Natural killer cell (primary cell): ENCODE results near the gene HS6ST2. TPM values are rescaled to one million over a fixed set of nuclear protein-coding genes. Genes with fewer than 3 reads are reported as not detected.

Source experiments
- ATAC-seq, 3 donors: fragments of 150-1000 bp in 2 of 3; fragments of 200-7000 bp in 1 of 3; cut with Tn5 transposase; 1 replicate in 1 of 3; 2 replicates in 2 of 3; pipeline ENCODE4 v1.10.0; 2021; ENCODE audit warnings: mild to moderate bottlenecking in 2 of 3, moderate library complexity in 2 of 3
- DNase-seq, 2 donors: peaks; one replicate each; pipeline versions ENCODE4 v3.0.0 to v3.0.0-alpha.2; 2013 to 2021; ENCODE audit warnings: mixed read lengths in 1 of 2
- H3K27ac ChIP-seq: one replicate; pipeline ENCODE4 v1.5.1; 2013; ENCODE audit warnings: mild to moderate bottlenecking, low read length
- H3K27me3 ChIP-seq: one replicate; pipeline ENCODE4 v1.6.1; 2013; ENCODE audit warnings: low read length; ENCODE audit not compliant: control insufficient read depth, insufficient read depth
- H3K36me3 ChIP-seq: one replicate; pipeline ENCODE4 v1.6.1; 2013; ENCODE audit warnings: low read length; ENCODE audit not compliant: control insufficient read depth, insufficient read depth
- H3K4me1 ChIP-seq: one replicate; pipeline ENCODE4 v1.6.1; 2013; ENCODE audit warnings: low read length; ENCODE audit not compliant: control insufficient read depth, insufficient read depth
- H3K4me3 ChIP-seq: one replicate; pipeline ENCODE4 v1.5.1; 2013; ENCODE audit warnings: low read length
- H3K9me3 ChIP-seq: one replicate; pipeline ENCODE4 v1.6.1; 2013; ENCODE audit warnings: low read length; ENCODE audit not compliant: control insufficient read depth, insufficient read depth
- H3K27ac Mint-ChIP-seq, 2 donors: one replicate each; pipeline ENCODE4 v1.8.0; 2022; ENCODE audit warnings: mild to moderate bottlenecking in 2 of 2, mixed read lengths in 2 of 2, moderate library complexity in 1 of 2
- H3K27me3 Mint-ChIP-seq, 2 donors: one replicate each; pipeline ENCODE4 v1.8.0; 2022; ENCODE audit warnings: low read depth in 2 of 2, mixed read lengths in 2 of 2
- H3K36me3 Mint-ChIP-seq: one replicate; pipeline ENCODE4 v1.8.0; 2022; ENCODE audit warnings: mixed read lengths
- H3K4me1 Mint-ChIP-seq, 2 donors: one replicate each; pipeline ENCODE4 v1.8.0; 2022; ENCODE audit warnings: mixed read lengths in 2 of 2
- H3K4me3 Mint-ChIP-seq: one replicate; pipeline ENCODE4 v1.8.0; 2022; ENCODE audit warnings: mild to moderate bottlenecking, moderate library complexity, mixed read lengths
- H3K9me3 Mint-ChIP-seq, 2 donors: one replicate each; pipeline ENCODE4 v1.8.0; 2022; ENCODE audit warnings: mixed read lengths in 2 of 2
- CTCF ChIP-seq: fragments of 200-600 bp; IDR thresholded peaks from one replicate; pipeline ENCODE4 v1.8.0; 2022; ENCODE audit warnings: antibody characterized with exemption
- WGBS: methylation state at CpG from one replicate; pipeline ENCODE4 v1.1.7; 2013; ENCODE audit warnings: missing lambda C conversion rate; ENCODE audit not compliant: insufficient coverage; 5-methylcytosine and 5-hydroxymethylcytosine counted together
- intact Hi-C: fragments of 100-400 bp; cut with micrococcal nuclease; formaldehyde crosslinking; loops from one replicate; pipeline ENCODE4 v1.14.2; 2022
- total RNA-seq, 4 donors: library from RNA; stranded (reverse); fragments of 120-200 nt in 1 of 4; gene quantifications; one replicate each; pipeline versions ENCODE4 v1.2.3 to v1.2.4, GENCODE V29; 2013 to 2022

Gene HS6ST2
- total RNA-seq, 3 donors from 2014 or later (not counting 1 experiment from before 2014, with no cell fraction given): not detected

- no peak overlapping the region for H3K4me3 ChIP-seq
- intact Hi-C loops: no loop called here
- DNase-seq (no peak), ATAC-seq (no peak)
- Mint-ChIP-seq H3K9me3 (no peaks in the 10 kb centered on the region), H3K4me3 (no peak overlapping the region), H3K27me3 (peaks cover 5 to 49% of the 10 kb centered on the region in 2 donors), H3K4me1 (no peaks in the 10 kb centered on the region), H3K27ac (no peak overlapping the region), H3K36me3 (no peaks in the 10 kb centered on the region)
- no peaks in the 10 kb centered on the region for H3K9me3 ChIP-seq
- H3K4me1 ChIP-seq: no peaks in the 10 kb centered on the region
- no peak overlapping the region for H3K27ac ChIP-seq
- H3K27me3 ChIP-seq: no peaks in the 10 kb centered on the region
- H3K36me3 ChIP-seq: no peaks in the 10 kb centered on the region
- no CpG with 5 or more reads among the region's 3 CpGs for WGBS
- TF ChIP-seq CTCF: no peak
Observed at GRCh38 chrX:132664273-132664672, 294.2 kb downstream of the HS6ST2 start.

DNA sequence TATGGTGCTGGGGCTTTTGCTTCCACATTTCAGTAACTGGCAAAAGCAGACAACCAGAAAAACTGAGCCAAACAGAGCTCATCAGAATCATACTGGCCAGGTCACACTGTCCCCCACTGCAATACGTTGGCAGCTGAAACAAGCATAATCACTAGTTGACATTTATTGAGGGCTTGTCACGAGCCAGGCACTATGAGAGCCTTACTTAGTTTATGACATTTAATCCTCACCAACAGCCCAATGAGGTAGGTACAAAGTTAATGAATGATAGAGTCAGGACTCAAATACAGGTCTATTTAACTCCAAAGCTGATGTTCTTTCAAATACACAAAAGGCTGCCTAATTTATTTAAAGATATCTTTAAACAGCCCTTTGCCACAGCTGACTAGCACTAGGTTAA lies 295.6 kb downstream of the HS6ST2 start:
- Mint-ChIP-seq H3K4me1 (no peaks in the 10 kb centered on the region), H3K27ac (no peak overlapping the region), H3K4me3 (no peak overlapping the region), H3K9me3 (no peaks in the 10 kb centered on the region), H3K36me3 (no peaks in the 10 kb centered on the region), H3K27me3 (peaks cover 0 to 41% of the 10 kb centered on the region in 2 donors)
- H3K9me3 ChIP-seq: no peaks in the 10 kb centered on the region
- no peaks in the 10 kb centered on the region for H3K36me3 ChIP-seq
- 100% methylated on average over 1 of the region's 2 CpGs for WGBS
- DNase-seq: no peak
- H3K27ac ChIP-seq: no peak overlapping the region
- no peak overlapping the region for H3K4me3 ChIP-seq
- no peak for TF ChIP-seq CTCF
- no peaks in the 10 kb centered on the region for H3K27me3 ChIP-seq
- intact Hi-C loops: no loop called here
- no peak for ATAC-seq
- no peaks in the 10 kb centered on the region for H3K4me1 ChIP-seq

GRCh38 chrX:132657876-132658275 lies 300.6 kb downstream of the HS6ST2 start:
- Mint-ChIP-seq H3K36me3 (no peaks in the 10 kb centered on the region), H3K4me1 (no peaks in the 10 kb centered on the region), H3K27ac (no peak overlapping the region), H3K4me3 (no peak overlapping the region), H3K27me3 (peaks cover 3 to 29% of the 10 kb centered on the region in 2 donors), H3K9me3 (no peaks in the 10 kb centered on the region)
- no peak for DNase-seq
- intact Hi-C loops: no loop called here
- no peaks in the 10 kb centered on the region for H3K36me3 ChIP-seq
- WGBS: 91% methylated on average over 5 of the region's 5 CpGs
- H3K4me3 ChIP-seq: no peak overlapping the region
- no peaks in the 10 kb centered on the region for H3K9me3 ChIP-seq
- TF ChIP-seq CTCF: no peak
- H3K27me3 ChIP-seq: no peaks in the 10 kb centered on the region
- no peak for ATAC-seq
- H3K27ac ChIP-seq: no peak overlapping the region
- no peaks in the 10 kb centered on the region for H3K4me1 ChIP-seq

GRCh38 chrX:132652871-132653270 lies 305.6 kb downstream of the HS6ST2 start:
- H3K27me3 Mint-ChIP-seq: peaks cover 3 to 19% of the 10 kb centered on the region in 2 donors
- intact Hi-C loops: no loop called here
- no peaks in the 10 kb centered on the region for H3K4me1 ChIP-seq
- H3K9me3 ChIP-seq: no peaks in the 10 kb centered on the region
- no peak overlapping the region for H3K27ac Mint-ChIP-seq
- WGBS: 100% methylated on average over 1 of the region's 4 CpGs
- ATAC-seq (no peak), DNase-seq (no peak)
- no peak overlapping the region for H3K4me3 Mint-ChIP-seq
- no peaks in the 10 kb centered on the region for H3K9me3 Mint-ChIP-seq
- H3K4me1 Mint-ChIP-seq: no peaks in the 10 kb centered on the region
- no peak overlapping the region for H3K27ac ChIP-seq
- H3K4me3 ChIP-seq: no peak overlapping the region
- no peaks in the 10 kb centered on the region for H3K36me3 ChIP-seq
- TF ChIP-seq CTCF: no peak
- no peaks in the 10 kb centered on the region for H3K27me3 ChIP-seq
- H3K36me3 Mint-ChIP-seq: no peaks in the 10 kb centered on the region
